H9 (cell line): Measurements from ENCODE around the gene DOCK2. TPM values are rescaled to one million over a fixed set of nuclear protein-coding genes. Genes with fewer than 3 reads are reported as not detected.

Source experiments
- DNase-seq: peaks from one replicate; pipeline ENCODE4 v3.0.0-alpha.2; 2017
- H2AFZ ChIP-seq: one replicate; pipeline ENCODE4 v1.6.1; 2013; ENCODE audit warnings: mild to moderate bottlenecking, low read length, control low read depth, moderate library complexity
- H2AK5ac ChIP-seq: 2 replicates; pipeline ENCODE4 v1.6.1; 2013; ENCODE audit warnings: low read length, control low read depth, mixed read lengths; ENCODE audit not compliant: insufficient read length
- H2BK120ac ChIP-seq: one replicate; pipeline ENCODE4 v1.6.1; 2013; ENCODE audit warnings: low read depth, mild to moderate bottlenecking, low read length, control low read depth, inconsistent platforms; ENCODE audit not compliant: poor library complexity, severe bottlenecking
- H2BK12ac ChIP-seq: 2 replicates; pipeline ENCODE4 v1.6.1; 2013; ENCODE audit warnings: low read length, control low read depth, mixed read lengths, low read depth; ENCODE audit not compliant: insufficient read length
- H2BK15ac ChIP-seq: 2 replicates; pipeline ENCODE4 v1.6.1; 2013; ENCODE audit warnings: low read depth, low read length, control low read depth
- H2BK20ac ChIP-seq: one replicate; pipeline ENCODE4 v1.6.1; 2013; ENCODE audit warnings: low read depth, mild to moderate bottlenecking, low read length, control low read depth, inconsistent platforms; ENCODE audit not compliant: poor library complexity, severe bottlenecking
- H2BK5ac ChIP-seq: 2 replicates; pipeline ENCODE4 v1.6.1; 2013; ENCODE audit warnings: low read length, control low read depth, mixed read lengths; ENCODE audit not compliant: insufficient read length
- H3K14ac ChIP-seq: 2 replicates; pipeline ENCODE4 v1.6.1; 2013; ENCODE audit warnings: low read length, control low read depth; ENCODE audit not compliant: insufficient read depth
- H3K18ac ChIP-seq: 2 replicates; pipeline ENCODE4 v1.6.1; 2013; ENCODE audit warnings: low read depth, mild to moderate bottlenecking, mixed read lengths, low read length, control low read depth; ENCODE audit not compliant: insufficient read length
- H3K23ac ChIP-seq: 2 replicates; pipeline ENCODE4 v1.6.1; 2013; ENCODE audit warnings: low read length, control low read depth, mixed read lengths, low read depth; ENCODE audit not compliant: insufficient read length
- H3K23me2 ChIP-seq: 2 replicates; pipeline ENCODE4 v1.6.1; 2013; ENCODE audit warnings: low read depth, mild to moderate bottlenecking, mixed read lengths, low read length, control low read depth; ENCODE audit not compliant: insufficient read length, poor library complexity, severe bottlenecking
- H3K27ac ChIP-seq: 2 replicates; pipeline ENCODE4 v1.5.1; 2013; ENCODE audit warnings: low read length, control low read depth, mixed read lengths, low read depth; ENCODE audit not compliant: insufficient read length
- H3K27me3 ChIP-seq: 2 replicates; pipeline ENCODE4 v1.6.1; 2013; ENCODE audit warnings: low read length, control low read depth, inconsistent platforms; ENCODE audit not compliant: insufficient read depth
- H3K4ac ChIP-seq: 2 replicates; pipeline ENCODE4 v1.6.1; 2013; ENCODE audit warnings: low read depth, mild to moderate bottlenecking, control low read depth, inconsistent platforms, low read length, moderate library complexity
- H3K4me1 ChIP-seq: 2 replicates; pipeline ENCODE4 v1.6.1; 2013; ENCODE audit warnings: low read length, control low read depth, inconsistent platforms; ENCODE audit not compliant: insufficient read depth
- H3K4me2 ChIP-seq: 2 replicates; pipeline ENCODE4 v1.6.1; 2013; ENCODE audit warnings: low read length, control low read depth, mixed read lengths; ENCODE audit not compliant: insufficient read length, insufficient read depth
- H3K56ac ChIP-seq: 2 replicates; pipeline ENCODE4 v1.6.1; 2013; ENCODE audit warnings: low read depth, mild to moderate bottlenecking, mixed read lengths, low read length, control low read depth; ENCODE audit not compliant: insufficient read length
- H3K79me1 ChIP-seq: 2 replicates; pipeline ENCODE4 v1.6.1; 2013; ENCODE audit warnings: low read depth, mild to moderate bottlenecking, moderate library complexity, low read length, control low read depth, inconsistent platforms; ENCODE audit not compliant: insufficient read depth, poor library complexity, severe bottlenecking
- H3K79me2 ChIP-seq: 2 replicates; pipeline ENCODE4 v1.6.1; 2013; ENCODE audit warnings: low read length, control low read depth, inconsistent platforms; ENCODE audit not compliant: insufficient read depth
- H3K9ac ChIP-seq: 2 replicates; pipeline ENCODE4 v1.6.1; 2013; ENCODE audit warnings: low read length, control low read depth, mixed read lengths; ENCODE audit not compliant: insufficient read length; ENCODE audit errors: extremely low read depth
- H3K9me3 ChIP-seq: one replicate; pipeline ENCODE4 v1.6.1; 2013; ENCODE audit warnings: low read depth, low read length, inconsistent platforms; ENCODE audit not compliant: control insufficient read depth
- H3T11ph ChIP-seq: one replicate; pipeline ENCODE4 v1.6.1; 2013; ENCODE audit warnings: mild to moderate bottlenecking, low read length, control low read depth, inconsistent platforms
- H4K20me1 ChIP-seq: one replicate; pipeline ENCODE4 v1.6.1; 2013; ENCODE audit not compliant: control insufficient read depth, insufficient read length, insufficient read depth
- H4K5ac ChIP-seq: 2 replicates; pipeline ENCODE4 v1.6.1; 2013; ENCODE audit warnings: low read depth, mild to moderate bottlenecking, mixed read lengths, low read length, control low read depth; ENCODE audit not compliant: insufficient read length
- H4K8ac ChIP-seq: replicated peaks from 2 replicates; pipeline ENCODE4 v1.6.1; 2013; ENCODE audit warnings: low read length, control low read depth, mixed read lengths, low read depth; ENCODE audit not compliant: insufficient read length
- H4K91ac ChIP-seq: 2 replicates; pipeline ENCODE4 v1.6.1; 2013; ENCODE audit warnings: low read depth, mild to moderate bottlenecking, moderate library complexity, mixed read lengths, low read length, control low read depth; ENCODE audit not compliant: insufficient read length
- H3K27ac Mint-ChIP-seq, 3 experiments: 2 replicates in 2 of 3; 3 replicates in 1 of 3; pipeline ENCODE4 v1.8.0; 2020 to 2021; ENCODE audit warnings: mixed read lengths in 3 of 3, mild to moderate bottlenecking in 1 of 3, moderate library complexity in 1 of 3
- H3K27me3 Mint-ChIP-seq: 2 replicates; pipeline ENCODE4 v1.8.0; 2021; ENCODE audit warnings: low read depth, mild to moderate bottlenecking, moderate library complexity, mixed read lengths
- H3K36me3 Mint-ChIP-seq, 3 experiments: 2 replicates in 2 of 3; 3 replicates in 1 of 3; pipeline ENCODE4 v1.8.0; 2020 to 2021; ENCODE audit warnings: low read depth in 3 of 3, mixed read lengths in 3 of 3; ENCODE audit not compliant: insufficient read depth in 1 of 3
- H3K4me1 Mint-ChIP-seq, 2 experiments: 2 replicates each; pipeline ENCODE4 v1.8.0; 2020; ENCODE audit warnings: mixed read lengths in 2 of 2
- H3K4me3 Mint-ChIP-seq, 2 experiments: 2 replicates in 1 of 2; 3 replicates in 1 of 2; pipeline ENCODE4 v1.8.0; 2020 to 2021; ENCODE audit warnings: mild to moderate bottlenecking in 2 of 2, mixed read lengths in 2 of 2, moderate library complexity in 1 of 2
- H3K9me3 Mint-ChIP-seq, 2 experiments: 2 replicates in 1 of 2; 3 replicates in 1 of 2; pipeline ENCODE4 v1.8.0; 2020; ENCODE audit warnings: mild to moderate bottlenecking in 2 of 2, mixed read lengths in 2 of 2, moderate library complexity in 1 of 2
- WGBS: extraction: QIAGEN DNeasy Blood & Tissue Kit; methylation state at CpG from one replicate; pipeline ENCODE4 v1.1.7; 2013; ENCODE audit warnings: missing lambda C conversion rate, low lambda C conversion rate, mixed read lengths; ENCODE audit not compliant: insufficient read length; ENCODE audit errors: extremely low coverage; 5-methylcytosine and 5-hydroxymethylcytosine counted together
- total RNA-seq: library from RNA; stranded (reverse); gene quantifications from 2 replicates; pipeline ENCODE4 v1.2.1, GENCODE V29; 2021
- TF ChIP-seq, protein P1 (sequence below): fragments of 200-600 bp; sonication (generic); conservative IDR thresholded peaks from 3 replicates; pipeline ENCODE4 v1.8.0; 2021; ENCODE audit warnings: antibody characterized with exemption, mild to moderate bottlenecking

DOCK2 gene
- total RNA-seq, 1 experiment from 2014 or later = 7.8 TPM

DNA sequence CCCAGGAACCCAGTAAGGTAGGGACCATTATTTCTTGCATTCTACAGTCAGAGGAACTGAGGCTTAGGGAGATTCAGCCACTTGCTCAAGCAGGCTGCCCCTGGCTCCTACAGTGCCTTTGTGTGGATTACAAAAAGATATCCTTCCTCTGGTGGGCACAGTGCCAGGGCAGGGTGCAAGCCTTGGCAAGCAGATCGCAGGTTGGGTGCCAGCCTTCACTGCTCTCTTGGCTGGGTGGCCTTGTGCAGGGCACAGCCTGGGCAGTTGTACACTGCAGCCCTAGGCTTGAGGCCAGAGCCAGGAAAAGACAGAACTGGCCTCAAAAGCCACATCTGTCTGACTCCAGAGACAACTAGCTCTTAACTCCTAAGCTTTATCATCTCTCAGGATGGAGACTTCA, 15.0 kb downstream of the DOCK2 start:
- Histone ChIP-seq H3K23me2 (no peaks in the 10 kb centered on the region), H4K91ac (no peak overlapping the region), H4K20me1 (no peaks in the 10 kb centered on the region), H2BK12ac (no peak overlapping the region), H2BK120ac (no peak overlapping the region), H3K23ac (no peak overlapping the region), H3K9me3 (no peaks in the 10 kb centered on the region), H2AK5ac (no peak overlapping the region), H4K5ac (no peak overlapping the region), H2AFZ (no peak overlapping the region), H3K79me1 (no peaks in the 10 kb centered on the region), H3K56ac (no peak overlapping the region), H3T11ph (no peak overlapping the region), H3K27ac (no peak overlapping the region), H3K18ac (no peak overlapping the region), H2BK5ac (no peak overlapping the region), H3K4me1 (no peaks in the 10 kb centered on the region), H3K4me2 (no peak overlapping the region), H3K79me2 (no peaks in the 10 kb centered on the region), H3K27me3 (no peaks in the 10 kb centered on the region), H3K9ac (no peak overlapping the region), H3K4ac (no peak overlapping the region), H2BK20ac (no peak overlapping the region), H2BK15ac (no peak overlapping the region), H3K14ac (no peak overlapping the region), H4K8ac (no peak overlapping the region)
- H3K27me3 Mint-ChIP-seq = no peaks in the 10 kb centered on the region
- TF ChIP-seq, protein P1, sequence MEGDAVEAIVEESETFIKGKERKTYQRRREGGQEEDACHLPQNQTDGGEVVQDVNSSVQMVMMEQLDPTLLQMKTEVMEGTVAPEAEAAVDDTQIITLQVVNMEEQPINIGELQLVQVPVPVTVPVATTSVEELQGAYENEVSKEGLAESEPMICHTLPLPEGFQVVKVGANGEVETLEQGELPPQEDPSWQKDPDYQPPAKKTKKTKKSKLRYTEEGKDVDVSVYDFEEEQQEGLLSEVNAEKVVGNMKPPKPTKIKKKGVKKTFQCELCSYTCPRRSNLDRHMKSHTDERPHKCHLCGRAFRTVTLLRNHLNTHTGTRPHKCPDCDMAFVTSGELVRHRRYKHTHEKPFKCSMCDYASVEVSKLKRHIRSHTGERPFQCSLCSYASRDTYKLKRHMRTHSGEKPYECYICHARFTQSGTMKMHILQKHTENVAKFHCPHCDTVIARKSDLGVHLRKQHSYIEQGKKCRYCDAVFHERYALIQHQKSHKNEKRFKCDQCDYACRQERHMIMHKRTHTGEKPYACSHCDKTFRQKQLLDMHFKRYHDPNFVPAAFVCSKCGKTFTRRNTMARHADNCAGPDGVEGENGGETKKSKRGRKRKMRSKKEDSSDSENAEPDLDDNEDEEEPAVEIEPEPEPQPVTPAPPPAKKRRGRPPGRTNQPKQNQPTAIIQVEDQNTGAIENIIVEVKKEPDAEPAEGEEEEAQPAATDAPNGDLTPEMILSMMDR = no peak
- no peak overlapping the region for H3K27ac Mint-ChIP-seq
- WGBS = no CpG with 5 or more reads among the region's 1 CpG
- peaks cover 10 to 18% of the 10 kb centered on the region in 2 experiments for H3K4me1 Mint-ChIP-seq
- no peak for DNase-seq
- H3K36me3 Mint-ChIP-seq = no peaks in the 10 kb centered on the region
- H3K4me3 Mint-ChIP-seq = no peak overlapping the region
- no peaks in the 10 kb centered on the region for H3K9me3 Mint-ChIP-seq
